GM23338 (cell line): ENCODE results near the gene MARK2.

Source experiments
- CTCF ChIP-seq, 2 experiments: fragments of 200-600 bp in 1 of 2; sonication (generic) in 1 of 2; conservative IDR thresholded peaks; 2 replicates each; pipeline versions ENCODE4 v1.5.1 to v1.6.1; 2016 to 2017; ENCODE audit warnings: antibody characterized with exemption in 2 of 2, low read depth in 2 of 2, mild to moderate bottlenecking in 2 of 2, moderate library complexity in 1 of 2
- EZH2 ChIP-seq: fragments of 200-600 bp; sonication (generic); IDR thresholded peaks from one replicate; pipeline ENCODE4 v1.8.0; 2017; ENCODE audit warnings: antibody characterized with exemption, mild to moderate bottlenecking, low read depth; ENCODE audit not compliant: unreplicated experiment
- EZH2phosphoT487 ChIP-seq: fragments of 200-600 bp; sonication (generic); IDR thresholded peaks from one replicate; pipeline ENCODE4 v1.8.1; 2018; ENCODE audit warnings: antibody characterized with exemption; ENCODE audit not compliant: unreplicated experiment
- JUNB ChIP-seq: IDR thresholded peaks from one replicate; pipeline ENCODE4 v1.6.1; 2016; ENCODE audit warnings: antibody characterized with exemption; ENCODE audit not compliant: unreplicated experiment
- NANOG ChIP-seq: IDR thresholded peaks from 2 replicates; pipeline ENCODE4 v1.6.1; 2016; ENCODE audit warnings: antibody characterized with exemption, borderline replicate concordance
- POLR2AphosphoS5 ChIP-seq: IDR thresholded peaks from 2 replicates; pipeline ENCODE4 v1.6.1; 2016; ENCODE audit warnings: antibody characterized with exemption, low read depth
- REST ChIP-seq: IDR thresholded peaks from one replicate; pipeline ENCODE4 v1.6.1; 2018; ENCODE audit warnings: antibody characterized with exemption; ENCODE audit not compliant: unreplicated experiment
- STAT1 ChIP-seq: IDR thresholded peaks from one replicate; pipeline ENCODE4 v1.6.1; 2016; ENCODE audit warnings: antibody characterized with exemption; ENCODE audit not compliant: unreplicated experiment
- ZNF331 ChIP-seq: fragments of 250-450 bp; sonication (Bioruptor Pico); IDR thresholded peaks from 2 replicates; pipeline ENCODE4 v1.5.0; 2020; ENCODE audit warnings: low read depth, mild to moderate bottlenecking, moderate library complexity

GRCh38 chr11:63835158-63835545 is 3.8 kb upstream of the MARK2 start:
- TF ChIP-seq EZH2phosphoT487 (no peak), CTCF (conservative IDR thresholded peaks at IDR 0.05; ENCODE audit: low read depth in 2 of 2) (no peak), REST (no peak), POLR2AphosphoS5 (no peak), NANOG (no peak), EZH2 (no peak), STAT1 (no peak), ZNF331 (CRISPR knock-in tag) (no peak), JUNB (no peak)
